HEK293 (cell line): ENCODE data around the gene MCTP1.

Source experiments
- CTCF ChIA-PET: fragments of 350-600 bp; formaldehyde crosslinking; extraction: SDS; loops from one replicate; lab custom pipeline; 2021; ENCODE audit warnings: antibody characterized with exemption; lab: Yijun Ruan, JAX
- POLR2A ChIA-PET: fragments of 300-600 bp; formaldehyde crosslinking; extraction: SDS; loops from one replicate; lab custom pipeline; 2020; ENCODE audit warnings: antibody characterized with exemption, inconsistent platforms; lab: Yijun Ruan, JAX
- H3K27ac ChIP-seq: fragments of 200-500 bp; sonication (Bioruptor generic); 2 replicates; pipeline ENCODE4 v1.5.1; 2014; ENCODE audit warnings: low read depth, low read length, control low read depth, inconsistent platforms; ENCODE audit errors: extremely low read depth
- H3K36me3 ChIP-seq, 2 experiments: fragments of 200-500 bp in 1 of 2; sonication (Bioruptor generic) in 1 of 2; 1 replicate in 1 of 2; 2 replicates in 1 of 2; pipeline ENCODE4 v1.5.1; 2014 to 2017; ENCODE audit warnings: inconsistent platforms in 2 of 2, low read length in 2 of 2; ENCODE audit not compliant: control insufficient read depth in 2 of 2, insufficient read depth in 1 of 2
- H3K4me1 ChIP-seq: fragments of 200-500 bp; sonication (Bioruptor generic); 2 replicates; pipeline ENCODE4 v1.5.1; 2014; ENCODE audit warnings: mild to moderate bottlenecking, low read length, inconsistent platforms; ENCODE audit not compliant: control insufficient read depth, insufficient read depth
- H3K4me3 ChIP-seq: 2 replicates; pipeline ENCODE4 v1.5.1; 2011; ENCODE audit warnings: low read depth, mild to moderate bottlenecking, control low read depth, low read length, moderate library complexity
- H3K9me3 ChIP-seq: fragments of 200-500 bp; sonication (Bioruptor generic); 2 replicates; pipeline ENCODE4 v1.5.1; 2014; ENCODE audit warnings: low read depth, low read length, inconsistent platforms; ENCODE audit not compliant: control insufficient read depth, insufficient read depth
- ATF2 ChIP-seq: fragments of 450-650 bp; formaldehyde crosslinking; IDR thresholded peaks from 2 replicates; pipeline ENCODE4 v1.5.1; 2016; ENCODE audit warnings: missing biosample characterization, missing genetic modification characterization, low read depth
- EGR2 ChIP-seq: fragments of 450-650 bp; formaldehyde crosslinking; IDR thresholded peaks from 2 replicates; pipeline ENCODE4 v1.5.1; 2016; ENCODE audit warnings: low read depth, missing biosample characterization, missing genetic modification characterization
- FEZF1 ChIP-seq: fragments of 450-650 bp; formaldehyde crosslinking; IDR thresholded peaks from 2 replicates; pipeline ENCODE4 v1.5.1; 2016; ENCODE audit warnings: missing biosample characterization, missing genetic modification characterization
- KLF10 ChIP-seq: fragments of 450-650 bp; IDR thresholded peaks from 2 replicates; pipeline ENCODE4 v1.5.1; 2018; ENCODE audit warnings: missing biosample characterization, mild to moderate bottlenecking, missing genetic modification characterization
- MEIS1 ChIP-seq: sonication (generic); formaldehyde crosslinking; IDR thresholded peaks from 2 replicates; pipeline ENCODE4 v1.8.1; 2022; ENCODE audit warnings: missing genetic modification reagents, mild to moderate bottlenecking, borderline replicate concordance
- MZF1 ChIP-seq: fragments of 450-650 bp; formaldehyde crosslinking; IDR thresholded peaks from 2 replicates; pipeline ENCODE4 v1.5.1; 2017; ENCODE audit warnings: missing biosample characterization, missing genetic modification characterization, borderline replicate concordance
- PATZ1 ChIP-seq: fragments of 450-650 bp; formaldehyde crosslinking; IDR thresholded peaks from 2 replicates; pipeline ENCODE4 v1.5.1; 2016; ENCODE audit warnings: missing biosample characterization, missing genetic modification characterization
- ZBTB20 ChIP-seq: fragments of 450-650 bp; formaldehyde crosslinking; IDR thresholded peaks from 2 replicates; pipeline ENCODE4 v1.5.1; 2016; ENCODE audit warnings: missing biosample characterization, missing genetic modification characterization
- ZNF138 ChIP-seq: fragments of 450-650 bp; formaldehyde crosslinking; IDR thresholded peaks from 2 replicates; pipeline ENCODE4 v1.5.1; 2016; ENCODE audit warnings: missing biosample characterization, missing genetic modification characterization, borderline replicate concordance
- ZNF155 ChIP-seq: fragments of 450-650 bp; formaldehyde crosslinking; IDR thresholded peaks from 2 replicates; pipeline ENCODE4 v1.5.1; 2016; ENCODE audit warnings: missing biosample characterization, missing genetic modification characterization
- ZNF157 ChIP-seq: fragments of 450-650 bp; formaldehyde crosslinking; IDR thresholded peaks from 2 replicates; pipeline ENCODE4 v1.5.1; 2016; ENCODE audit warnings: missing biosample characterization, missing genetic modification characterization
- ZNF2 ChIP-seq: fragments of 450-650 bp; formaldehyde crosslinking; IDR thresholded peaks from 2 replicates; pipeline ENCODE4 v1.5.1; 2016; ENCODE audit warnings: missing biosample characterization, missing genetic modification characterization
- ZNF266 ChIP-seq: fragments of 450-650 bp; formaldehyde crosslinking; IDR thresholded peaks from 2 replicates; pipeline ENCODE4 v1.5.1; 2016; ENCODE audit warnings: missing biosample characterization, missing genetic modification characterization, low read depth
- ZNF341 ChIP-seq: fragments of 450-650 bp; formaldehyde crosslinking; IDR thresholded peaks from 2 replicates; pipeline ENCODE4; 2016; ENCODE audit warnings: low read depth, missing biosample characterization, missing genetic modification characterization
- ZNF423 ChIP-seq: fragments of 450-650 bp; formaldehyde crosslinking; IDR thresholded peaks from 2 replicates; pipeline ENCODE4 v1.5.1; 2016; ENCODE audit warnings: missing biosample characterization, missing genetic modification characterization
- ZNF514 ChIP-seq: fragments of 450-650 bp; formaldehyde crosslinking; IDR thresholded peaks from 2 replicates; pipeline ENCODE4 v1.5.1; 2016; ENCODE audit warnings: missing biosample characterization, missing genetic modification characterization
- ZNF660 ChIP-seq: fragments of 450-650 bp; IDR thresholded peaks from 2 replicates; pipeline ENCODE4 v1.5.1; 2018; ENCODE audit warnings: missing biosample characterization, mild to moderate bottlenecking, missing genetic modification characterization
- ZNF664 ChIP-seq: fragments of 450-650 bp; formaldehyde crosslinking; IDR thresholded peaks from 2 replicates; pipeline ENCODE4 v1.5.1; 2016; ENCODE audit warnings: missing biosample characterization, missing genetic modification characterization
- ZNF747 ChIP-seq: fragments of 450-650 bp; formaldehyde crosslinking; IDR thresholded peaks from 2 replicates; pipeline ENCODE4 v1.5.1; 2016; ENCODE audit warnings: missing biosample characterization, missing genetic modification characterization
- ZNF768 ChIP-seq: fragments of 450-650 bp; formaldehyde crosslinking; IDR thresholded peaks from 2 replicates; pipeline ENCODE4 v1.5.1; 2018; ENCODE audit warnings: missing biosample characterization, mild to moderate bottlenecking, missing genetic modification characterization

The MCTP1 gene

GRCh38 chr5:94791829-94792228 lies 493.1 kb downstream of the MCTP1 start:
- CTCF ChIA-PET = no interaction called here
- TF ChIP-seq MZF1 (tag by site-specific recombination) (no peak), ZNF514 (tag by site-specific recombination) (no peak), MEIS1 (CRISPR knock-in tag) (no peak), ZNF768 (tag by site-specific recombination) (no peak), ATF2 (no peak), EGR2 (no peak), FEZF1 (tag by site-specific recombination) (no peak), ZNF423 (tag by site-specific recombination) (no peak), ZNF155 (tag by site-specific recombination) (no peak), ZNF664 (tag by site-specific recombination) (no peak), ZNF266 (tag by site-specific recombination) (no peak), ZNF341 (tag by site-specific recombination) (no peak), ZNF660 (tag by site-specific recombination) (no peak), PATZ1 (tag by site-specific recombination) (no peak), ZNF2 (tag by site-specific recombination) (no peak)

GRCh38 chr5:94788527-94788926 lies 496.4 kb downstream of the MCTP1 start:
- H3K36me3 ChIP-seq = no peaks in the 10 kb centered on the region
- ChIA-PET POLR2A (no interaction called here), CTCF (no interaction called here)
- no peak overlapping the region for H3K4me3 ChIP-seq
- TF ChIP-seq KLF10 (tag by site-specific recombination) (no peak), ZNF747 (tag by site-specific recombination) (no peak), ZNF138 (no peak), ZBTB20 (tag by site-specific recombination) (no peak), ZNF157 (tag by site-specific recombination) (no peak)
- H3K4me1 ChIP-seq = no peaks in the 10 kb centered on the region
- H3K27ac ChIP-seq = no peak overlapping the region
- no peaks in the 10 kb centered on the region for H3K9me3 ChIP-seq

More at GRCh38 chr5:94791829-94792228, 493.1 kb downstream of the MCTP1 start:
- no peak overlapping the region for H3K4me3 ChIP-seq
- no peaks in the 10 kb centered on the region for H3K36me3 ChIP-seq
- H3K27ac ChIP-seq = no peak overlapping the region
- no peaks in the 10 kb centered on the region for H3K4me1 ChIP-seq
- POLR2A ChIA-PET = no interaction called here
- H3K9me3 ChIP-seq = no peaks in the 10 kb centered on the region
